Suprapubic skin (tissue), 4 donors: ENCODE results near the gene KRT17. TPM values are rescaled to one million over a fixed set of nuclear protein-coding genes. Genes with fewer than 3 reads are reported as not detected.
A peak's percentile ranks its signal among the peaks of the same experiment; 100 is the strongest.

ENCODE experiments used
- DNase-seq, 2 donors: peaks; one replicate each; pipeline ENCODE4 v3.0.0-alpha.2; 2019; ENCODE audit warnings: low spot score in 2 of 2
- H3K27ac ChIP-seq: fragments of 200-600 bp; sonication (generic); one replicate; pipeline ENCODE4 v1.5.1; 2019
- H3K27me3 ChIP-seq: fragments of 200-600 bp; sonication (generic); one replicate; pipeline ENCODE4 v1.5.1; 2019
- H3K36me3 ChIP-seq: fragments of 200-600 bp; sonication (generic); one replicate; pipeline ENCODE4 v1.5.1; 2019
- H3K4me1 ChIP-seq: fragments of 200-600 bp; sonication (generic); one replicate; pipeline ENCODE4 v1.5.1; 2019
- H3K4me3 ChIP-seq: fragments of 200-600 bp; sonication (generic); one replicate; pipeline ENCODE4 v1.5.1; 2019; ENCODE audit warnings: mild to moderate bottlenecking
- H3K9me3 ChIP-seq: fragments of 200-600 bp; sonication (generic); one replicate; pipeline ENCODE4 v1.5.1; 2019
- CTCF ChIP-seq, 2 donors: fragments of 200-600 bp in 1 of 2; fragments of 450-650 bp in 1 of 2; sonication (generic) in 1 of 2; IDR thresholded peaks; one replicate each; pipeline ENCODE4 v1.5.1; 2016 to 2019; ENCODE audit warnings: antibody characterized with exemption in 2 of 2, mild to moderate bottlenecking in 1 of 2, moderate library complexity in 1 of 2
- EP300 ChIP-seq: sonication (generic); formaldehyde crosslinking; IDR thresholded peaks from one replicate; pipeline ENCODE4 v1.6.1; 2017; ENCODE audit warnings: antibody characterized with exemption
- POLR2A ChIP-seq, 2 donors: fragments of 450-650 bp; IDR thresholded peaks; one replicate each; pipeline ENCODE4 v1.6.1; 2017; ENCODE audit warnings: antibody characterized with exemption in 2 of 2, mild to moderate bottlenecking in 2 of 2, moderate library complexity in 2 of 2
- POLR2AphosphoS5 ChIP-seq, 3 donors: sonication (generic); formaldehyde crosslinking; IDR thresholded peaks; one replicate each; pipeline ENCODE4 v1.6.1; 2017; ENCODE audit warnings: antibody characterized with exemption in 3 of 3
- WGBS: methylation state at CpG from one replicate; pipeline ENCODE4 v1.1.5; 2018; 5-methylcytosine and 5-hydroxymethylcytosine counted together
- total RNA-seq, 4 donors: library from RNA; depleted of rRNA; stranded (reverse); fragments of >200 nt; gene quantifications; one replicate each; pipeline ENCODE4 v1.1.0, GENCODE V29; 2016

The KRT17 gene
- total RNA-seq, 4 donors from 2014 or later = 434 to 2,751 (median 1,314) TPM

- Histone ChIP-seq H3K4me3 (no peak overlapping the region), H3K36me3 (no peaks in the 10 kb centered on the region), H3K4me1 (peaks cover 91% of the 10 kb centered on the region), H3K27me3 (no peaks in the 10 kb centered on the region), H3K27ac (peak overlapping the region; percentile 99), H3K9me3 (no peaks in the 10 kb centered on the region)
- TF ChIP-seq POLR2AphosphoS5 (IDR thresholded peaks at IDR 0.05) (no peak), POLR2A (IDR thresholded peaks at IDR 0.05) (no peak), EP300 (no peak), CTCF (IDR thresholded peaks at IDR 0.05) (no peak)
- WGBS = 100% methylated on average over 1 of the region's 5 CpGs
- DNase-seq = peak in 1 of 2 donors; percentile 64
These were observed 28.1 kb upstream of the KRT17 start for GRCh38 chr17:41652461-41652970.

GRCh38 chr17:41651625-41652460 is 27.5 kb upstream of the KRT17 start:
- Histone ChIP-seq H3K4me1 (peaks cover 87% of the 10 kb centered on the region), H3K27ac (peak overlapping the region; percentile 99), H3K36me3 (no peaks in the 10 kb centered on the region), H3K9me3 (no peaks in the 10 kb centered on the region), H3K4me3 (no peak overlapping the region), H3K27me3 (no peaks in the 10 kb centered on the region)
- DNase-seq = peak in 1 of 2 donors; percentile 75
- TF ChIP-seq POLR2A (IDR thresholded peaks at IDR 0.05) = no peak
- TF ChIP-seq POLR2AphosphoS5 (IDR thresholded peaks at IDR 0.05) = peak in 2 of 3 donors; percentile 49 to 55
- WGBS = 67% methylated on average over 12 of the region's 13 CpGs

GRCh38 chr17:41650794-41651624 is 26.6 kb upstream of the KRT17 start:
- Histone ChIP-seq H3K4me3 (no peak overlapping the region), H3K9me3 (no peaks in the 10 kb centered on the region), H3K27ac (peak overlapping the region; percentile 99), H3K27me3 (no peaks in the 10 kb centered on the region), H3K4me1 (peaks cover 79% of the 10 kb centered on the region), H3K36me3 (no peaks in the 10 kb centered on the region)
- peak in 1 of 2 donors; percentile 64 for DNase-seq
- WGBS = 70% methylated on average over 3 of the region's 15 CpGs
- no peak for TF ChIP-seq POLR2A (IDR thresholded peaks at IDR 0.05)
- no peak for TF ChIP-seq EP300
- TF ChIP-seq CTCF (IDR thresholded peaks at IDR 0.05) = no peak
- no peak for TF ChIP-seq POLR2AphosphoS5 (IDR thresholded peaks at IDR 0.05)

- no peaks in the 10 kb centered on the region for H3K27me3 ChIP-seq
- no peak overlapping the region for H3K4me3 ChIP-seq
- no peaks in the 10 kb centered on the region for H3K9me3 ChIP-seq
- H3K36me3 ChIP-seq = no peaks in the 10 kb centered on the region
- TF ChIP-seq CTCF (IDR thresholded peaks at IDR 0.05) = no peak
- TF ChIP-seq EP300 = no peak
- no peak for TF ChIP-seq POLR2A (IDR thresholded peaks at IDR 0.05)
- no peak for TF ChIP-seq POLR2AphosphoS5 (IDR thresholded peaks at IDR 0.05)
- no peak for DNase-seq
- peaks cover 81% of the 10 kb centered on the region for H3K4me1 ChIP-seq
- 91% methylated on average over 10 of the region's 10 CpGs for WGBS
- peak overlapping the region; percentile 99 for H3K27ac ChIP-seq
These were observed 25.6 kb upstream of the KRT17 start for GRCh38 chr17:41649923-41650519.

GRCh38 chr17:41648411-41649195 is 24.2 kb upstream of the KRT17 start:
- Histone ChIP-seq H3K36me3 (no peaks in the 10 kb centered on the region), H3K27ac (peak overlapping the region; percentile 99), H3K4me3 (peak overlapping the region; percentile 45), H3K27me3 (no peaks in the 10 kb centered on the region), H3K9me3 (no peaks in the 10 kb centered on the region), H3K4me1 (peaks cover 69% of the 10 kb centered on the region)
- DNase-seq = peak; percentile 92 to 93
- WGBS = 5% methylated on average over 39 of the region's 39 CpGs
- TF ChIP-seq POLR2AphosphoS5 (IDR thresholded peaks at IDR 0.05) (no peak), CTCF (IDR thresholded peaks at IDR 0.05) (peak; percentile 93 to 94)
